Retina (tissue), 1 donor: ENCODE results near the gene DOCK8.
A peak's percentile ranks its signal among the peaks of the same experiment; 100 is the strongest.

Experiments used
- DNase-seq: peaks from one replicate; pipeline ENCODE4 v3.0.0-alpha.2; 2016

The DOCK8 gene

DNA sequence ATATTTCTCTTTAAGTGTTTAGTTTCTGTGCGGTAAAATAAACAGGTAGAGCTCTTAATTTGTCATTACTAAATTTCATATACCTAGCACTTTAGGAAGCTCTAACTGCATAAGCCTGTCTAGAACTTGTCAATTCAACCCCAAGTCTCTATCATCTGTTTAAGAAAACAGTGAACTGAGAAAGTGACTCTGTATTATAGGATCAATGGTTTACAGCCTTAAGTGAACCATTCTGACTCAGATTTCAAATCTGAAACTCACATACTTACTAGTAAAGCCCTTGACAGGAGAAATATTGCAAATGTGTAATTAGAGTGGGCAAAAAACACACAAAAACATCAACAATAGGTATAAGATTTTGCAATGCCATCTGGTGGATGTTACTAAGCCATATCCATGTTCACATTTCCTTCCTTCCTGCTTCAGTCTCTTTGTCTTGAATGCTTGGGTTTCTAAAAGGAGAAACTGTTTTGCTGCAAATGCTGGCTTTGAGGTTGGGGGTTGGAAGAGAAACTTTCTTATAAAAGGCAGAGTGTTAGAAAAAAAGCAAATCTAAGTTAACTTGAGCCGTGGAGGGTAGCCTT is 101.8 kb downstream of the DOCK8 start:
- no peak for DNase-seq

DNA sequence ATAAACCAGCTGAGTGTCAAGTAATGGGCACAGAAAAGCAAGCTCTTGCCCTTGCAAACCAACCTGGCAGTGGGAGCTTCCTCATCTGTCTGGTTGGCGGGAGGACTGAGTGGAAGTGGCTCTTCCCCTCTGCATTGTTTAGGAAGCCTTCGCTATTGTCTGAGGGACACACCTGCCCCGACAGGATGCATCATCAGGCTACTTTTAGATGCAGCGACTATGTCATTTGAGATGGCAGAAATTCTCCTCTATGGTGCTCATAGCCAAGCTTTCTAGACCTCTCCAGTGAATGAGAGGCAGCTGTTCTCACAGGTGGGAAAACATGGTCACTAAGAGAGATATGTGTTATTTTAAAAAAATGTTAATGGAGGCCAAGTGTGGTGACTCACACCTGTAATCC is 104.0 kb downstream of the DOCK8 start:
- DNase-seq, result no peak

DNA sequence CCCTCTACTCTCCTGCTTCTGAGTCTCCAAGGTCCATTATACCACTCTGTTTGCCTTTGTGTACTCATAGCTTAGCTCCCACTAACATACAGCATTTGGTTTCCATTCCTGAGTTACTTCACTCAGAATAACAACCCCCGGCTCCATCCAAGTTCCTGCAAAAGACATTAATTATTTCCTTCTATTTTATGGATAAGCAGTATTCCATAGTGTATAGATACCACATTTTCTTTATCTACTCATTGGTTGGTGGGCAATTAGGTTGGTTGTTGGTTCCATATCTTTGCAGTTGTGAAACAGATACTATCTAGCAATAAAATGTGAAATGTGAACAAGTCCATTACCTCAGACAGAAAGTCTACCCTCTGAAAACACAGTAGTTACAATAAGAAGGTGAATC is 110.3 kb downstream of the DOCK8 start:
- DNase-seq, result no peak

DNA sequence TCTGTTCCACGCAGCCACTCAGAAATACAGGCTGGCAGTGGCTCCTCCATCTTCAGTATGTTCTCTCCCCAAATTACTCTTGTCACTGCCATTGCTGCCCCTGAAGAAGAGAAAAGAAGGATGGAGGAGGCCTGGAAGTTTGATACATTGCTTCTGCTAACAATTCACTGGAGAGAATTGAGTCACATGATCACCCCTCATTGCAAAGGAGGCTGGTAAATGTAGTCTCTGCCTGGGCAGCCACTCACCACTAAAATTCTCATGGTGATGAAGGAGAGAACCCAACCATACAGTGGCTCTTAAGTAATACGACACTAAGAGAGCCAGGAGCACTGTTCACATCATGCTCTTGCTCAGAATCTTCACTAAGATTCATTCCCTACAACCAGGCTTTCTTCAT is 112.0 kb downstream of the DOCK8 start:
- DNase-seq, result no peak

DNA sequence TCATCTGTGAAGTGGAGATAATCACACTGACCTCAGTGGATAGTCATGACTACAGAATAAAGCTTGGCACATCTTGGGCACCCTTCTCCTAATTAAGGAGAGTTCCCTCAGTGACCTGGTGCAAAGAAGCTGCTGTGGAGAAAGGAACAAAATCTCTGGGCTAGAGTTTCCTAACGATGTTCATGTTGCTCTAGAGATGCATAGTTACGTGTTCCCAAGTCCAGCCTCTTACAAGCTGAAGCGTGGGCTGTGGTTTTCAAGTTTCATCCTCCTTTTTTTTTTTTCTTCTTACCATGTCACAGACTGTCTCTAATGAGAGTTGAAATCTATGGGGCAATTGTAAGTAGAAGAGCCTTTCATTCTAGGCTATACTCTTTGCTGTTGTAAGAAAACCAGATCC is 113.8 kb downstream of the DOCK8 start:
- no peak for DNase-seq

DNA sequence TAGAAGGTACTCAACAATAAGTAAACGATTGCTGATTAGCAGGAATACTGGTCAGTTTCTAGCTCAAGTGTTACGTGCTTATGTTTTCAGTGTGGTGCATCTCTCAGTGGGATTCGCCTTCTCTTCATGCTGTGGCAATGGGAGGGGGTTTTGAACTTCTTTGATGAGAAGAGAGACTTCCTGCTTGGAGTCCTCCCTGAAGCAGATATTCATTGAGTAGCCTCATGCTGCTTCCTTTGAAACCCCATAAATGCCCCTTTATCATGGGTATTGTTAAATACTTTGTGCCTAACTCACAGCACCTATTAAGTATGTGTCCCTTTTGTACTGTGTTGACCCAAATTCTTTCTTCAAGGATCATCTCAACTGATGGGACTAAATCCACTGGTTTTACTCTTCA is 116.5 kb downstream of the DOCK8 start:
- no peak for DNase-seq

DNA sequence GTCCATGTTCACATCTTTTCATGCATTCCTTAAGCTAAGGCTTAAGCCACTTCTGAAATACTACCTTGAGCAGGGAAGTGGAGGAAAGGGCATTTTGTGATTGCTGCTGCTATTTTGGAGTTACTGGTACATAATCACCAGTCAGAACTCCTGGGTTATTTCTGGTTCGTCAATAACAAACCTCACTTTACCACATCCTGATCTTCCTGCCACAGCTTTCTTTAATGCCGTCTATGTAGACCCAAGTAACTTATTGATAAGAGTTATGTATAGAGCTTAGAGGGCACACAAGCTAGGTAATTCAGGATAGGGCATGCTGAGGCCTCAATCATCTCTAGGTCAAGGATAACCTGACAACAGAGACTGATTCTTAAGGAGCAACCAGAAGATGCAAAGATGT is 120.7 kb downstream of the DOCK8 start:
- no peak for DNase-seq

DNA sequence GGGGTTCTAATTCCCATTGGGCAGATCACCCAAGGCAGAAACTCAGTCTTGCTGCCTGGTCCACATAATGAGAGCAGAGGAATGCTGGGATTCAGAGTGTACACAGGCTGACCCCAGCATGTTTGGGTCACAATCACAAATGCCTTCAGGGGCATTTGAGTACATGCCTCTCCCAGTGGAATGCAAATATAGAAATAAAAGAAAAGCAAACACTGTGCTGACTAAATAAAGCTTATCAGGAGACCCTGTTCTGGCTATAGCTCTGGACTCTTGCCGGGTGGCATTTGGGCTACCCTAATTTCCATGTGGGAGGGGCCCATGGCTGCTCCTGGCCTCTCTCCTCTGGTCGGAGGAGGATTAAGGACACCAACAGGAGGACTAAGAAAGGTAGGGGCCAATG is 121.4 kb downstream of the DOCK8 start:
- DNase-seq, result no peak

DNA sequence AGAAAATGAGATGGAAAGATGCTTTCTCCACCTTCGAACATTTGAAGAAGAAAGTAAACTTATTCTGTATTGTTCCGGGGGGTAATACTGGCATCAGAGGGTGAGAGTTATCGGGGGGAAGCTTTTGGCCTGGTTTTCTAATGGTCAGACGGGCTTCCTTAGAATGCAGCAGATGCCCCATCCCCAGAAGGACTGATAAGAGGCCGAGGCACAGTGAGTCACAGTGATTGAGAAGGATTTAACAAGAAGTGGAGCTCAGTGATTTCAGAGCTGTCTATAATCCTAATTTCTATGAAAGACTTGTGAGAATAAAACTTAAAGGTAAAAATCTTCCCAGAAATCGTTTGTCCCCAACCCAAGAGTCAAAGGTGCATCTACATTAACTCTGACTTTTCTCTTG is 123.9 kb downstream of the DOCK8 start:
- no peak for DNase-seq

DNA sequence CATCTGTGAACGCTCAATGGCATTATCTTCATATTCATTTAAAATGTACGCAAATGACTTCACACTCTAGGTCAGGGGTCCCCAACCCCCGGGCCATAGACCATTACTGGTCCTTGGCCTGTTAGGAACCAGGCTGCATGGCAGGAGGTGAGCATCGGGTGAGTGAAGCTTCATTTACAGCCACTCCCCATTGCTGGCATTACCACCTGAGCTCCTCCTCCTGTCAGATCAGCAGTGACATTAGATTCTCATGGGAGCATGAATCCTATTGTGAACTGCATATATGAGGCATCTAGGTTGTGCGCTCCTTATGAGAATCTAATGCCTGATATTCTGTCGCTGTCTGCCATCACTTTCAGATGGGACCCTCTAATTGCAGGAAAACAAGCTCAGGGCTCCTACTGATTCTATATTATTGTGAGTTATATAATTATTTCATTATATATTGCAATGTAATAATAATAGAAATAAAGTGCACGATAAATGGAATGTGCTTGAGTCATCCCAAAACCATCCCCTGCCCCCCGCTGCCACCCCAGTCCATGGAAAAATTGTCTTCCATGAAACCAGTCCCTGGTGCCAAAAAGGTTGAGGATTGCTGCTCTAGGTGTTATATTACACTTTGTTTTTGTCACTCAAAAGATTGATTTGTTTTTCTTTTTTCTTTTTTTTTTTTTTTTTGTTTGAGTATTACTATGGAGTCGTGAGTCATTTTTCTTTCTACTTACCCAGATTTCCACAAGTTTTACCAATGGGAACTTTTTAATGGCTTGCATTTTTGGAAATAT is 127.2 kb downstream of the DOCK8 start:
- DNase-seq, result no peak

DNA sequence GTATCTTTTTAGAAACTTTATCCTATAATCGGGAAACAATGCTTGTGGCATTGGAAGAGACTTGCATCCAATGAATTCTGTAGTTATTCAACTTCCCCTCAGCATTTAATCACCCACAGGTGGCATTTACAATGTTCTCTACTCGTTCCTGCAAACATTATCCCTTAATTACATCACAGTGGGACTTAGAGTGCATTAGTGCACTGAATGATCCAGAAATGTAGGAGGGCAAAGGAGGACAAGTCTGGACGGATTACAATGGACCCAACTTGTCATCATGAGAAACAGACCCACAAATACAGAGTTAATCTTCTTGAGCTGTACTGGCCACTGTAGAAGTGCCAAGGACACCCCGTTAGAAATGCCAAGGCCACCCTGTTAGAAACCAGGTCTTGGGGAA is 129.1 kb downstream of the DOCK8 start:
- DNase-seq, result no peak

DNA sequence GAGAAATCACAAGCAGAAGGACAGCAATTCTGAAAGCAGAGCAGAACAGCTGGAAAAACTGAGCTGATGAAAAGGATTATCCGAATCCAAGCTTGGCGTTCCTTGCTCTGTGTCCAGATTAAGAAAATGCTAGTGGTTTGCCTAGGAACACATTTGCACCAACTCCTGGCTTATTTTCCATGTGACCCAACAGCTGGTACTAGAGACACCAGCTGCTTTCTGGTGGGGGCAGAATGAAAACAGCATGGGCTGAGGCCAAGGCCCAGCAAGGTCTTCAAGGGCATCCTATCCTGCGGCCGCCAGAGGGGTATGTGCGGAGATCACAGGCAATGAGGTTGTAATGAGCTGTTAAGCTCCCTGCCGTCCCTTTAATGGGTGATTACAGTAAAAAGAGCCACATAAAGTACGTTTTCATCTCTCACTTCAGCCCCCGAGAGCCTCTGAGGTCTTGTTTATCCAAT is 131.5 kb downstream of the DOCK8 start:
- peak; percentile 51 for DNase-seq

DNA sequence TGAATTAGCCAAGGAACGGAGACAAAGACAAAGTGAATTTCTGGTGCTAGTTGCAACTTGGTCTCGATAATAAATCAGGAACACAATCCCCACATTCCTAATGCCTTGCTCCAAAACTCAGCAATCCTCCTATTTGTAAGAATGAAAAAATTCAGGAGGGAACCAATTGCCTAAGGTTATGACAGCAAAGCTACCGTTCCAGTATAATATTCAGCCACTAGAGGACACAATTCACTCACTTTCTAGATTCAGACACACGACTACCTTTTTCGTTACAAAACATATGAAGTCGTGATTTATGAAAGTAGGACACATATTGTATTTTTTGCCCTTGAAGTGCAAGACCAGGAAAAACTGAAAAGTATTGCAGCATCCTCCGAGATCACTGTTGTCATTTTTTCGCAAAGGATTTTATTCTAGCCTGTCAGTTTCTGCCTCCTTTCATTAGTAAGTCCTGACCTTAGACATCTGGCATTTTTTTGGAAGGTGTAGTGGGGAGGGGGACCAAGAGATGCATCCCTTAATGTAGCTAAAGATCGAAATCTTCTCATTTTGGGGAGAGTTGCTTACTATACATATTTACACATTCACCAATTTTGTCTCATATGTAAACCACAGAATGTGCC is 133.1 kb downstream of the DOCK8 start:
- DNase-seq, result peak; percentile 38

DNA sequence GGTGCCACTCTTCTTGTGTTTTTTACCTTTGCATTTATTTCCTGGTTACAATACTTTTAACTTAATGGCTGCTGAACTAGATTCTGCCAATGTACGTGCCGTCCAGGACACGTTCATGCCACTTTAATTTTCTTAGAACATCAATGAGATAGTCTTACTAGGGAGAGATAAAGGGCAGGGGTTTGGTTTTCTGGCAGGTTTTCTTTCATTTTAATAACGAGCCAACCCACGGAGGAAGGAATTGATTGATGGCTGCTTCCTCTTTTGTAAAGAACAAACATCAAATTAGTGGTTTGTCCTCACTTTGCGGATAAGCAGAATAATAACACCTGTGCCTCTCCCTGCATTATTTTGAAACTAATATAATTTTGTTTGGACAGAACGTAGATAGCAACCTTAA is 135.7 kb downstream of the DOCK8 start:
- DNase-seq, result no peak

DNA sequence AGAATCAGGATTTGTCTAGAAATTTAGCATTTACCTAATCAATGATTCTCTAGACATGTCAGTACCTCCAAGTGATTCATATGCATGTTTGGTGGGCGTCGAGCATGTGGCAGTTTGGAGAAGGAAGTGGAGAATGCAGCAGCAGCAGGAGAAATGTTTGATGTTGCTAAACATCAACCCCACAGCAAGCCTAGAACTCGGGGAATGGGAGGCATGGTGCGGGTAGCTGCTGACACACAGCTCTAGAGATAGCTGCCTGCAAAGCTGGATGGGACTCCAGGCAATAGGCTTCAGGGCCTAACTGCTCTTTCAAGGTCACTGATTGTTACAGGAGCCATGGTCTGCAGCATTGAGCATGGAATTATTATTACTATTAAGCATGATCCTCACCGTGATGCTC is 137.3 kb downstream of the DOCK8 start:
- DNase-seq, result no peak

DNA sequence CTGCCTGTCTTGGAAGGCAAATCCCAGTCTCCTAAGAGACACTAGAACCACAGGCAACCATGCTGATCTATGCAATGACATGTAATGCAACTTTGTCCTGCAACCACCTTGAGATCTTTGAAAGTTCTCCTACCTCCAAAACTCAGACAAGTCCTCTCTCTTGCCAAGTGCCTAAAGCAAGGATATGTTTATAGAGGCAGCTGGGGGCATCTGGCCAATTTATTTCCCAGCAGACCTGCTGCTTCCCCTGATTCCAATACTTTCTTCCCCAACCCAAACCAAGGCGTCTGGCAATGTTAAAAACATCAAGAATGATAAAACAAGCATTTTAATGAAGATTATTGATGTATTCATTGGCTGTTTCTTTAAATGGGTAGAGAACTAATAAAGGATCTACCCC is 138.4 kb downstream of the DOCK8 start:
- no peak for DNase-seq

DNA sequence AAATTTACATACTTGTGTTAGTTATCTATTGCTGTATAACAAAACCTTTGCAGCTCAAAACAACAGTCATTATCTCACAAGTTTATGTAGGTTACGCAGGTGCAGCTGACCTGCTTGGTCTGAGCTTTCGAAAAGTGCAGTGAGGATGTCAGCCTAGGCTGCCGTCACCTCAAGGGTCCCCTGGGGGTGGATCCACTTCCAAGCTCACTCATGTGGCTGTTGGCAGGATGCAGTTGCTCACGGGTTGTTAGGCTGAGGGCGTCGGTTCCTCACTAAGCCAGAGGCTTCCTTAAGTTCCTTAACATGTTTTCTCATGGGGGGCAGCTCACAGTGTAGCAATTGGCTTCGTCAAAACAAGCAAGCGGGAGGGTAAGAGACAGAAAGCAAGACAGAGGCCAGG is 139.8 kb downstream of the DOCK8 start:
- DNase-seq, result no peak

DNA sequence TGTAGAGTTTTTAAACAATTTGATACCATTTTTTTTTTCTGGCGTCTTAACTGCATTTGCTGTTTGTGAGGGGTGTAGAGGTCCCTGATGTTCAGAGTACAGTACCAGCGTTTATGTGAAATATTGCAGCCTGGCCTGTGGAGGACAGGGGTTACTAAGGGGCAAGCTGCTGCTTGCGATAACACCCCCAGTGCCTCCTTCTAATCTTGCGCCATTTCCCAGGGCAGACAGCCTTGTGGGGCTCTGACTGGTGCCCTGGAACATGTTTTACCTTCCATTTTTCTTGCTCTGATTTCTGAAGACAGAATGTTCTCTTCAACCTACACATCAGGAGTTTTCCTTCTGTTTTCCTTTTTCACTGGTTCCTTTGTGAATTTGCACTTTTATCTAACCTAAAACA is 142.9 kb downstream of the DOCK8 start:
- DNase-seq, result no peak

DNA sequence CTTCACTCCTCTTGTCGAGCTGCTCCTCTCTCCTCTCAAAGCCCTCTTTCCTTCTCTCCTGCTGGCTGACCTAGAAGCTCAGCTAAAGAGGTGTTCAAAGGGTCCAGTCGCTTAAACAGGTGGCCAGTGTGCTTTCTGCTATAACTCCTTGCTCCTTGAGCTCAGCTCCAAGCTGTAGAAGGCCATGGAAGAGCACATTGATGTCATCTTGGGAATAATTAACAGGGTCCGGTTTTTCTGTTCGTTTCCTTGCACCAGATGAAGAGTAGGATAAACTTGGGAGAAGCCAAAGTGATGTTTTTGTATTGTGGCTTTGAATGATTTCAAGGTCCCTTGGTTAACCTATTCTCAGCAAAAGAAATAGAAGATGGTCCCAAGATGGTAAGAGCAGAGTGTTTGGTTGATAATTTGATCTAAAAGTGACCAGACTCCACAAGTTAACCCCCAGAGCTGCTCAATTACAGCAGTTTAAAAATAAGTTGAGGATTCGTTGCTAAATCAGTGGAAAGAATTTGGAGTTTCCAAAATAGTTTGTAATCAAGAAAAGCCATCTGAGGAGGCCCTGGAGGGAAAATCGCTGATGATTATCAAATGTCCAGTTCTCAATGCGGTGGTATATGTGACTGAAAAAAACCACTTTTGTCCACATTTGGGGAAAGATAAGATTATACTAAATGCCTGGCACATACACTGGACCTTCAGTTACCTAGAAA is 148.1 kb downstream of the DOCK8 start:
- DNase-seq, result no peak

DNA sequence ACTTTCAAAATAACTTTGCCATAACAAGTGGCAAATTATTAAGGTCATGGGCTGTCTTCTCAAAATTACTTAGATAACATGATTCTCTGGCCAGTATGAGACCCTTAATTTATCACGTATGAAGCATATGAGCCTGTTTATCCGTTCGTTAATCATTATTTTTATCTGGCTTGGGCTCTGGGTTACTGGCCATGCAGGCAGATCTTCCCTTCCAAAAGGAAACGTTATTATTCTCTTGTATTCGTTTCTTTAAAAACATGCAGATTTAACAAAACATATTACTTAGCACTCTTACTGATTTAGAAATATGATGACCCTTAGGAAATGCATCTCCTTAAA is 148.6 kb downstream of the DOCK8 start:
- no peak for DNase-seq

DNA sequence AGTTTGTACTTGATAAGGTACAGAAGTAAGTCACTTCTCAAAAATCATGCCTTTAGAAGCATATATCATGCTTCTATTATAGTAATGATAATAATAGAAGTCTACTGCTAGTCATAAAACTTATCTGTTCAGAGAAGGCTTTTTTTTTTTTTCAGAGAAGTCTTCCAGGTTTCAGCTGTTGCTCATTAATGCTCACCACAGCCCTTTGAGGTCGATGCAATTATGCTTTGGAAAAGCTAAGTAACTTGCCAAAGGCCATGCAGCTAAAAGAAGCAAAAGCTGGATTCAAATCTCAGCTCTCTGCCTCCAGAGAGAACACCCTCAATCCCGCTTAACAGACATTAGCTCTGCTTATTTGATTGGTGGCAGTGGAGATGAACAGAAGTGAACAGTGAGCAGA is 150.8 kb downstream of the DOCK8 start:
- DNase-seq, result no peak

DNA sequence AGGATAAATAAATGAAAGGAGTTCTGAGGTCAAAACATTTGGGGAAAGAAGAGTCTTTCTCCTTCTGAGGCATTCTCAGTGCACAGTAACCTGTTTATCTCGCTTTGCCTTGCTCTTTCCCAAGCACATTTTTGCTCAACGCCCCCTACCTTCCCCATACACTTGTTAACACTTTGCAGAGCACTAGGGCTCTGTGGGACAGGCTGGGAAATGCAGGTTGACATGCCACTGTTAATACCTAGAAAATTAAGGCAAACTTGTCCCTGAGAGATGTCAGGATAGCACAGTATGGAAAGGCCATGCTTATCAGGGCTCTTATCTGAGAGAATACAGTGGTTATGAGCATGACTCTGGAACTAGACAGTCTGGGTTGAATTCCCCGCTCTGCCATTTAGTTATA is 152.0 kb downstream of the DOCK8 start:
- DNase-seq, result no peak

DNA sequence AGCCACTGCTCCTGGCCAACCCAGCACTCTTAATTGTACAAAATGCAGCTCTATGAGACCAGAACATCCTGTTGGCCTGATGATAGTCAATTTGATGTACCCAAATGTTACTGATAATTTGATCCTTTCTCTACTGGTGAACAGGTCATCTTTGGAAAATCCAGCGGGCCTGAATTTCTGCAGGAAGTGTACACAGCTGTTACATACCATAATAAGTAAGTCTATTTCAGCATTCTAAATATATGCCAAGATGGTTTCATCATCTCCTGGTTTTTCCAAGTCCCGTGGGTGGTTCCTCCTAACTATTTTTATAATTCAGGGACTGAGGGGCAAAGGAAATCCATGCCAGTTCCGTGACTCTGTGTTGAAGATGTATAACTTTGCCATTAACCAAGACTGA is 155.4 kb downstream of the DOCK8 start:
- DNase-seq, result no peak

DNA sequence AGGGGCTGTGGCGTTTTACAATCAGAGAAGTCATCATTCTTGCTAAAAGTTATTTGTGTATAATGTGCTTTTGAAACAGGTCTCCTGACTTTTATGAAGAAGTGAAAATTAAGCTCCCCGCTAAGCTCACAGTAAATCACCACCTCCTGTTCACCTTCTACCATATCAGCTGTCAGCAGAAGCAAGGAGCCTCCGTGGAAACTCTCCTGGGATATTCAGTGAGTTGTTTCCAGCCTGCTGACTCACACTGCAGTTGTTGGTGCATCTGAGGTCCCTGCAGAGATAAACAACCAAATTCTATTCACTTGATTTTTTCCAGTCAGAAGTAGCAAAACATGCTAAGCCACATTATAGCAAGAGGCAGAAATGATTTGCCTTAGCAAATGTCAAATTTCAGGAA is 156.7 kb downstream of the DOCK8 start:
- no peak for DNase-seq
